Astrocyte (in vitro differentiated cells and primary cell): ENCODE data around the gene GRIK3.

Experiments
- CTCF ChIP-seq: IDR thresholded peaks from 2 replicates; pipeline ENCODE4 v1.5.1; 2011; ENCODE audit warnings: low read depth, mild to moderate bottlenecking, inconsistent platforms, low read length, moderate library complexity; ENCODE audit not compliant: insufficient read depth
- EZH2 ChIP-seq: IDR thresholded peaks from 2 replicates; pipeline ENCODE4 v1.6.1; 2012; ENCODE audit warnings: mild to moderate bottlenecking, low read length, inconsistent platforms; ENCODE audit not compliant: insufficient read depth

- TF ChIP-seq EZH2 (no peak), CTCF (no peak)
Observed at GRCh38 chr1:36789535-36789934, 244.8 kb downstream of the GRIK3 start.
